Measurements from ENCODE around the gene ECPAS.

ECPAS gene

GRCh38 chr9:111330124-111330523 lies 154.1 kb downstream of the ECPAS start, which contains the start of gene OR2K2:
Gene OR2K2 (minus strand): TSS chr9:111330224. CDS start chr9:111328433, 1,791 bp downstream.
- no peak for DNase-seq

- no peak for DNase-seq
Measured at GRCh38 chr9:111320631-111321030, 163.6 kb downstream of the ECPAS start.

GRCh38 chr9:111316796-111317195 lies 167.4 kb downstream of the ECPAS start:
- DNase-seq: no peak
